Measurements from ENCODE around the gene AGGF1.
A peak's percentile ranks its signal among the peaks of the same experiment; 100 is the strongest.
"Not testable (repeated sequence)": the region's sequence is repeated elsewhere in the genome, so short reads cannot be mapped to it uniquely, and the experiment has no call there.

The AGGF1 gene

GRCh38 chr5:77030097-77031071 lies at the start of gene AGGF1:
Gene AGGF1, plus strand, starts transcription at chr5:77030404. Its CDS starts 363 bp downstream, at chr5:77030767.
- TF ChIP-seq CTCF (IDR thresholded peaks at IDR 0.05; ENCODE audit: borderline replicate concordance, control extremely low read depth, extremely low read depth, insufficient read depth, missing control alignments): no peak
- peak; percentile 92 for DNase-seq (ENCODE audit: low spot score)
- in situ Hi-C loops (cut with MboI; ENCODE audit: low sequenced_read_pairs, unreplicated experiment): no loop called here

- DNase-seq (ENCODE audit: low spot score): no peak
- in situ Hi-C loops (cut with MboI; ENCODE audit: low sequenced_read_pairs, unreplicated experiment): no loop called here
- TF ChIP-seq CTCF (IDR thresholded peaks at IDR 0.05; ENCODE audit: borderline replicate concordance, control extremely low read depth, extremely low read depth, insufficient read depth, missing control alignments): no peak
Observed at GRCh38 chr5:76980518-76981144, 49.6 kb upstream of the AGGF1 start.

GRCh38 chr5:76982450-76982849 lies 47.8 kb upstream of the AGGF1 start:
- TF ChIP-seq CTCF (IDR thresholded peaks at IDR 0.05; ENCODE audit: borderline replicate concordance, control extremely low read depth, extremely low read depth, insufficient read depth, missing control alignments): no peak
- DNase-seq (ENCODE audit: low spot score): no peak
- in situ Hi-C loops (cut with MboI; ENCODE audit: low sequenced_read_pairs, unreplicated experiment): no loop called here

GRCh38 chr5:76983468-76983867 lies 46.7 kb upstream of the AGGF1 start:
- no peak for DNase-seq (ENCODE audit: low spot score)
- in situ Hi-C loops (cut with MboI; ENCODE audit: low sequenced_read_pairs, unreplicated experiment): no loop called here
- TF ChIP-seq CTCF (IDR thresholded peaks at IDR 0.05; ENCODE audit: borderline replicate concordance, control extremely low read depth, extremely low read depth, insufficient read depth, missing control alignments): no peak

GRCh38 chr5:76986825-76987526 lies 43.2 kb upstream of the AGGF1 start:
- TF ChIP-seq CTCF (IDR thresholded peaks at IDR 0.05; ENCODE audit: borderline replicate concordance, control extremely low read depth, extremely low read depth, insufficient read depth, missing control alignments): no peak
- in situ Hi-C loops (cut with MboI; ENCODE audit: low sequenced_read_pairs, unreplicated experiment): no loop called here
- no peak for DNase-seq (ENCODE audit: low spot score)

- no peak for TF ChIP-seq CTCF (IDR thresholded peaks at IDR 0.05; ENCODE audit: borderline replicate concordance, control extremely low read depth, extremely low read depth, insufficient read depth, missing control alignments)
- DNase-seq (ENCODE audit: low spot score): no peak
- in situ Hi-C loops (cut with MboI; ENCODE audit: low sequenced_read_pairs, unreplicated experiment): no loop called here
Observed at GRCh38 chr5:76990899-76991459, 39.2 kb upstream of the AGGF1 start.

GRCh38 chr5:76993436-76993835 lies 36.8 kb upstream of the AGGF1 start:
- in situ Hi-C loops (cut with MboI; ENCODE audit: low sequenced_read_pairs, unreplicated experiment); DNase-seq (ENCODE audit: low spot score): not testable (repeated sequence)
